Uterus (tissue), 4 donors: Measurements from ENCODE around the gene MSRB3. TPM values are rescaled to one million over a fixed set of nuclear protein-coding genes. Genes with fewer than 3 reads are reported as not detected.

Experiments
- DNase-seq, 2 donors: peaks; one replicate each; pipeline ENCODE4 v3.0.0-alpha.2; 2019 to 2020
- H3K27ac ChIP-seq, 2 donors: fragments of 200-600 bp; sonication (generic); 1 replicate in 1 of 2; 2 replicates in 1 of 2; pipeline ENCODE4 v1.5.1; 2016 to 2018
- H3K27me3 ChIP-seq, 2 donors: fragments of 200-600 bp; sonication (generic); one replicate each; pipeline ENCODE4 v1.5.1; 2018 to 2019; ENCODE audit warnings: control low read depth in 1 of 2
- H3K36me3 ChIP-seq, 2 donors: fragments of 200-600 bp; sonication (generic); one replicate each; pipeline ENCODE4 v1.5.1; 2019; ENCODE audit warnings: control low read depth in 1 of 2
- H3K4me1 ChIP-seq, 2 donors: fragments of 200-600 bp; sonication (generic); one replicate each; pipeline ENCODE4 v1.5.1; 2018 to 2019; ENCODE audit warnings: control low read depth in 1 of 2
- H3K4me3 ChIP-seq, 2 donors: fragments of 200-600 bp; sonication (generic); 1 replicate in 1 of 2; 2 replicates in 1 of 2; pipeline ENCODE4 v1.5.1; 2018 to 2019; ENCODE audit warnings: mild to moderate bottlenecking in 1 of 2
- H3K9me3 ChIP-seq, 2 donors: fragments of 200-600 bp; sonication (generic); one replicate each; pipeline ENCODE4 v1.5.1; 2019; ENCODE audit warnings: control low read depth in 1 of 2
- POLR2A ChIP-seq, 2 donors: fragments of 450-650 bp; IDR thresholded peaks; one replicate each; pipeline ENCODE4 v1.6.1; 2016; ENCODE audit warnings: antibody characterized with exemption in 2 of 2, mild to moderate bottlenecking in 1 of 2, moderate library complexity in 1 of 2
- intact Hi-C: fragments of 100-400 bp; cut with DNase I; formaldehyde crosslinking; loops from one replicate; pipeline ENCODE4 v1.15.1; 2023; ENCODE audit warnings: low total_unique reads
- total RNA-seq, 4 donors: library from RNA; depleted of rRNA in 3 of 4; stranded (reverse); fragments of >200 nt in 3 of 4; gene quantifications; one replicate each; pipeline versions ENCODE4 v1.1.0 to v1.2.4, GENCODE V29; 2014 to 2023
- TF ChIP-seq, protein P1 (sequence below), 4 experiments: fragments of 200-600 bp in 2 of 4; fragments of 450-650 bp in 2 of 4; sonication (generic) in 2 of 4; IDR thresholded peaks; one replicate each; pipeline ENCODE4 v1.5.1; 2016 to 2019; ENCODE audit warnings: antibody characterized with exemption in 4 of 4, mild to moderate bottlenecking in 2 of 4, moderate library complexity in 1 of 4
- donor health status: DM: yes; HTN: yes; CAD: no.

MSRB3 gene
- total RNA-seq, 4 donors from 2014 or later, result 53.8 to 126 (median 95.2) TPM

DNA sequence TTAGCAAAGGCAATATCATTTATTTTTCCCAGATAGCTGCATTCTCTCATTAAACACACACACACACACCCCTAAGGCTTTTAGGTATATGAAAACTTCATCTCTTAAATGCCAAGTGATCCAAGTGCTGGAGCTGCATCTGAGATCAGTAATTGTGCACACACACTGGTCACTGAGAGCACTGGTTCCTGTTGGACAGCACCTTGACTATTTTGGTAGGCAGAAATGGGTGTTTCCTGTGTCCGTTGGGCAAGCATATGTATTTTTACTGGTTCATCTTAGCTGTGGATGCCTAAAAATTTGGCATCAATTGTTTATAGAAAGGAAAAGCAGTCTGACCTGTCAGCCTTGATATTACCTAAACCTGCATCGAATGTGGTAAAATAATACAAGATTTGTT lies 182.5 kb downstream of the MSRB3 start:
- DNase-seq, result no peak
- H3K36me3 ChIP-seq, result no peaks in the 10 kb centered on the region
- intact Hi-C loops, result no loop called here
- no peaks in the 10 kb centered on the region for H3K4me1 ChIP-seq
- H3K27me3 ChIP-seq, result no peaks in the 10 kb centered on the region
- no peak for TF ChIP-seq POLR2A (IDR thresholded peaks at IDR 0.05)
- TF ChIP-seq, protein P1, sequence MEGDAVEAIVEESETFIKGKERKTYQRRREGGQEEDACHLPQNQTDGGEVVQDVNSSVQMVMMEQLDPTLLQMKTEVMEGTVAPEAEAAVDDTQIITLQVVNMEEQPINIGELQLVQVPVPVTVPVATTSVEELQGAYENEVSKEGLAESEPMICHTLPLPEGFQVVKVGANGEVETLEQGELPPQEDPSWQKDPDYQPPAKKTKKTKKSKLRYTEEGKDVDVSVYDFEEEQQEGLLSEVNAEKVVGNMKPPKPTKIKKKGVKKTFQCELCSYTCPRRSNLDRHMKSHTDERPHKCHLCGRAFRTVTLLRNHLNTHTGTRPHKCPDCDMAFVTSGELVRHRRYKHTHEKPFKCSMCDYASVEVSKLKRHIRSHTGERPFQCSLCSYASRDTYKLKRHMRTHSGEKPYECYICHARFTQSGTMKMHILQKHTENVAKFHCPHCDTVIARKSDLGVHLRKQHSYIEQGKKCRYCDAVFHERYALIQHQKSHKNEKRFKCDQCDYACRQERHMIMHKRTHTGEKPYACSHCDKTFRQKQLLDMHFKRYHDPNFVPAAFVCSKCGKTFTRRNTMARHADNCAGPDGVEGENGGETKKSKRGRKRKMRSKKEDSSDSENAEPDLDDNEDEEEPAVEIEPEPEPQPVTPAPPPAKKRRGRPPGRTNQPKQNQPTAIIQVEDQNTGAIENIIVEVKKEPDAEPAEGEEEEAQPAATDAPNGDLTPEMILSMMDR (IDR thresholded peaks at IDR 0.05), result no peak
- H3K9me3 ChIP-seq, result no peaks in the 10 kb centered on the region
- no peak overlapping the region for H3K4me3 ChIP-seq
- H3K27ac ChIP-seq, result no peak overlapping the region

DNA sequence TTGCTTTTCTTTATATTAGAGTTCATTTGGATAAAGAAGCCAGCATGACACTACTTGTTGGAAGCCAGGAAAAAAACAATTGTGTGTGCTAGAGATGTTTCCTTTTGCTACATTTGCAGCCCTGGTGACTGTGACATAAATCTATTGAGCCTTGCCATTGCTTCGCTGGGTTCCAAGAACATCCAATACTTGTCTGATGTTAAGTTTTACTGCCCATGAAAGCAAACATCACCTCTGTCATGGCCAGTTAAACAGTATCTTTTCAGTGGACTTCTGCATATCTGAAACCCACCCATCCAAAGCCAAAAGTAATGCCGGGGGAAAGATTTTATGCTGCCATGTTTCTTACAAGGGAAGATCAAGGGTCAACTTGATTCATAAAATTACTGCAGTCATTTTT lies 184.0 kb downstream of the MSRB3 start:
- Histone ChIP-seq H3K4me3 (no peak overlapping the region), H3K27ac (no peak overlapping the region), H3K36me3 (no peaks in the 10 kb centered on the region), H3K9me3 (no peaks in the 10 kb centered on the region), H3K27me3 (no peaks in the 10 kb centered on the region), H3K4me1 (no peaks in the 10 kb centered on the region)
- TF ChIP-seq, protein P1 (IDR thresholded peaks at IDR 0.05), result no peak
- TF ChIP-seq POLR2A (IDR thresholded peaks at IDR 0.05), result no peak
- DNase-seq, result no peak
- intact Hi-C loops, result no loop called here

DNA sequence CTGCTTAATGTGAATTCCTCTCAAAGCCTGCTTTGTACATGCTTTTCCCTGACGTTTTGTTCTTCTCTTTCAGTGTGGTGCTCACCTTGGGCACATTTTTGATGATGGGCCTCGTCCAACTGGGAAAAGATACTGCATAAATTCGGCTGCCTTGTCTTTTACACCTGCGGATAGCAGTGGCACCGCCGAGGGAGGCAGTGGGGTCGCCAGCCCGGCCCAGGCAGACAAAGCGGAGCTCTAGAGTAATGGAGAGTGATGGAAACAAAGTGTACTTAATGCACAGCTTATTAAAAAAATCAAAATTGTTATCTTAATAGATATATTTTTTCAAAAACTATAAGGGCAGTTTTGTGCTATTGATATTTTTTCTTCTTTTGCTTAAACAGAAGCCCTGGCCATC lies 184.6 kb downstream of the MSRB3 start:
- TF ChIP-seq, protein P1 (IDR thresholded peaks at IDR 0.05), result no peak
- no peak for TF ChIP-seq POLR2A (IDR thresholded peaks at IDR 0.05)
- H3K9me3 ChIP-seq, result no peaks in the 10 kb centered on the region
- DNase-seq, result no peak
- H3K27me3 ChIP-seq, result no peaks in the 10 kb centered on the region
- intact Hi-C loops, result no loop called here
- H3K36me3 ChIP-seq, result no peaks in the 10 kb centered on the region
- no peak overlapping the region for H3K4me3 ChIP-seq
- H3K27ac ChIP-seq, result no peak overlapping the region
- no peaks in the 10 kb centered on the region for H3K4me1 ChIP-seq

DNA sequence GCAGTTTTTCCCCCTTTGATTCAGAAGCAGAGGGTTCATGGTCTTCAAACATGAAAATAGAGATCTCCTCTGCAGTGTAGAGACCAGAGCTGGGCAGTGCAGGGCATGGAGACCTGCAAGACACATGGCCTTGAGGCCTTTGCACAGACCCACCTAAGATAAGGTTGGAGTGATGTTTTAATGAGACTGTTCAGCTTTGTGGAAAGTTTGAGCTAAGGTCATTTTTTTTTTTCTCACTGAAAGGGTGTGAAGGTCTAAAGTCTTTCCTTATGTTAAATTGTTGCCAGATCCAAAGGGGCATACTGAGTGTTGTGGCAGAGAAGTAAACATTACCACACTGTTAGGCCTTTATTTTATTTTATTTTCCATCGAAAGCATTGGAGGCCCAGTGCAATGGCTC lies 185.1 kb downstream of the MSRB3 start:
- Histone ChIP-seq H3K4me1 (no peaks in the 10 kb centered on the region), H3K36me3 (no peaks in the 10 kb centered on the region), H3K9me3 (no peaks in the 10 kb centered on the region), H3K27me3 (no peaks in the 10 kb centered on the region), H3K27ac (no peak overlapping the region), H3K4me3 (no peak overlapping the region)
- TF ChIP-seq, protein P1 (IDR thresholded peaks at IDR 0.05), result no peak
- no peak for TF ChIP-seq POLR2A (IDR thresholded peaks at IDR 0.05)
- intact Hi-C loops, result no loop called here
- DNase-seq, result no peak

DNA sequence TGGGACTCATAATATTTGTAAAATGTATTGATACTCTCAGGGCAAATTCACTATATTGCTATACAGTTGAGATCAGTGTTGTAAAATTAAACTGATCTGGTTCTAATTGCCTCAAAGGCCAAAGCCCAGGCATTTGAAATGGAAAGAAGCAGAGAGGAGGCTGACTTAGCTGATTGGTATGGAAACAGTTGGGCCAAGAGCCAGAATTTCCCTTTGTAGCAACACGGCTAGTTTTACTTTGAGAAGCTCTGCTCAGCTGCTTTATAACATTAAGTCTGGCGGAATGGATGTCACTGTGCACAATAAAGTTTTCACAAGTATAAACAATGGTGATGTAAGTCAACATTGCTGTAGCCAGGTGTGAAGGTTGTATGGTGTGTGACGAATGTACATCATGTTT lies 186.4 kb downstream of the MSRB3 start:
- Histone ChIP-seq H3K36me3 (no peaks in the 10 kb centered on the region), H3K27ac (no peak overlapping the region), H3K9me3 (no peaks in the 10 kb centered on the region), H3K4me1 (no peaks in the 10 kb centered on the region), H3K27me3 (no peaks in the 10 kb centered on the region), H3K4me3 (no peak overlapping the region)
- intact Hi-C loops, result no loop called here
- TF ChIP-seq POLR2A (IDR thresholded peaks at IDR 0.05), result no peak
- TF ChIP-seq, protein P1 (IDR thresholded peaks at IDR 0.05), result no peak
- peak in 1 of 2 donors; percentile 26 for DNase-seq
